ENCODE results near the gene ANTXR1.

Gene ANTXR1

DNA sequence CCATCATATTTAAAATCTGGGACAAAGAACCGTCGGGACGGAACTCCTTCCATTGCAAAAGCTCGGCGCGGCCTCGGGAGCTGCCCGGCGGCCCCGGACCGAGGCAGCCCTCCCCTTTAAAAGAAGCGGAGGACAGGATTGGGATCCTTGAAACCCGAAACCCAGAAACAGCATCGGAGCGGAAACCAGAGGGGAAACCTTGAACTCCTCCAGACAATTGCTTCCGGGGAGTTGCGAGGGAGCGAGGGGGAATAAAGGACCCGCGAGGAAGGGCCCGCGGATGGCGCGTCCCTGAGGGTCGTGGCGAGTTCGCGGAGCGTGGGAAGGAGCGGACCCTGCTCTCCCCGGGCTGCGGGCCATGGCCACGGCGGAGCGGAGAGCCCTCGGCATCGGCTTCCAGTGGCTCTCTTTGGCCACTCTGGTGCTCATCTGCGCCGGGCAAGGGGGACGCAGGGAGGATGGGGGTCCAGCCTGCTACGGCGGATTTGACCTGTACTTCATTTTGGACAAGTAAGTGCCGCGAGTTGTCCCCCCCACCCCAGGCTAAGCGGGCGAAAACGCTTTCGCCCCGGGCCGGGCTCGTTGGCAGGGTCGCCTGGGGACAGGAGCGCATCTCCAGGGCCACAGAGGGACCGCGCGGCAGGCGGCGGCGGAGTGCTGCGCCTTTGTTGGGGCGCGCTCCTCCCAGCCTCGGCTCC is at the start of gene ANTXR1:
Gene ANTXR1 (plus strand): TSS at position 38 of the 698 bp plus-strand sequence. CDS start 321 bp downstream, at position 359.
- DNase-seq (ENCODE audit: low read depth in 2 of 2): no peak

DNA sequence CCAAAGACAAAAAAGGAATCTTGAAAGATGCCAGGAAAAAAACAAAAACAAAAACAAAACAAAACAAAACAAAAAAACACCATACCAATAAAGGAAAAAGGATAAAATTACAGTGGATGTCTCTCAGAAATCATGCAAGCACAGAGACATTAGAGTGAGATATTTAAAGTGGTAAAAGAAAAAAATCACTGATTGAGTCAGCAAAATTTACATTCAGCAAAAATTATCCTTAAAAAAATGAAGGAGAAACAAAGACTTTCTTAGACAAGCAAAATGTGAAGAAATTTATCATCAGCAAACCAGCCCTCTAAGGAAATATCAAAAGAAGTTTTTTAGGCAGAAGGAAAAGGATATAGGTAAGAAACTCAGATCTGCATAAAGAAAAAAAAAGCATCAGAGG is 48.7 kb upstream of the ANTXR1 start:
- no peak for DNase-seq (ENCODE audit: low read depth in 2 of 2)

DNA sequence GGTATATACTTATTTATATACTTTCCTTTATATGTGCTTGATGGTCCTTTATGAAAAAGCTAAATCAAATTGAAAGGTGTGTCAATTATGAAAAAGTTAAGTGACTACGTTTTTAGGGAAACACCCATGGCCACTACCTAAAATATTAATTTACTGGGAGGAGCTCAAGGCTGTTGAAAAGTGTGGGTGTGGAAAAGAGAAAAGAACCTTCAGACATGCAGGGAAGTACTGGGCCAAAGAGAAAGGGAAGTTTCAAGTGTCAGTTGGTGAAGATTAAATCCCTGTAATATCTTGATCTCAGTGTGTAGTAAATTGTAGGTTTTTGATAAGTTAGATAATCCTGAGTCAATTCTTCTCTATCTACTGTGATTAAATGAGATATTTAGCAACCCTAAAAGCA is 44.8 kb upstream of the ANTXR1 start:
- no peak for DNase-seq (ENCODE audit: low read depth in 2 of 2)

DNA sequence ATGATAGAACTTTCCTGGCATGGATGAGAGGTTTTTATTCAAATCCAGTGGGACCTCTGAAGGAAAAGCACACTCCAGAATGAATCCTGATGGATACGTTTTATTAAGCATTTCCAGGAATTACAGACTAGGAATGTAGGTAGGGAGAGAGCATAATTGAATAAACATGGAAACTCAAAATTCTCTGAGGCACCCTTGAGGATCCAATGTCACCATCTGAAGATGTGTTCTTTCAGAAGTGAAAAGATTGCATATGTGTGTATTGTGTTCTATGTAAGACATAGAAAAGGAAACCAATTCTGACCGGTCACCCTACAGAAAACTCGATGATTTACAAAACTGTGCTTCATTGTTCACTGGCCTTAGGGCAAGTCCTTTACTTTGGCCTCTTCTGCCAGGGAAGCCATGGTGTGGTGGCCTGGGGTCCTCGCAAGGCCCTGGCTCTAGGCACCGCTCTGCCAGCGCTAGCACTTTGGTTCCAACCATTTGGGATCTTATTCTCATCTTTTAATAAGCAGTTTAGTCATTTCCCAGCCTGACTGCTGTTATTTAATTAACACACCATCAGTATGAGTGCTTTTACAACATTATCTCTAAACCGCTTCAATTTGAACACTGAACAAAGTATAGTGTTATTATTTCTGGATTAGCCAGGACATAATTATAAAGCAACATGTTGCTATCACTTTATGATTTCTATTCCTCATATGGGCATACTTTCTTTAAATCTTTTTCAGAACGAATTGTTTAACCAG is 43.1 kb upstream of the ANTXR1 start:
- DNase-seq (ENCODE audit: low read depth in 2 of 2): no peak

DNA sequence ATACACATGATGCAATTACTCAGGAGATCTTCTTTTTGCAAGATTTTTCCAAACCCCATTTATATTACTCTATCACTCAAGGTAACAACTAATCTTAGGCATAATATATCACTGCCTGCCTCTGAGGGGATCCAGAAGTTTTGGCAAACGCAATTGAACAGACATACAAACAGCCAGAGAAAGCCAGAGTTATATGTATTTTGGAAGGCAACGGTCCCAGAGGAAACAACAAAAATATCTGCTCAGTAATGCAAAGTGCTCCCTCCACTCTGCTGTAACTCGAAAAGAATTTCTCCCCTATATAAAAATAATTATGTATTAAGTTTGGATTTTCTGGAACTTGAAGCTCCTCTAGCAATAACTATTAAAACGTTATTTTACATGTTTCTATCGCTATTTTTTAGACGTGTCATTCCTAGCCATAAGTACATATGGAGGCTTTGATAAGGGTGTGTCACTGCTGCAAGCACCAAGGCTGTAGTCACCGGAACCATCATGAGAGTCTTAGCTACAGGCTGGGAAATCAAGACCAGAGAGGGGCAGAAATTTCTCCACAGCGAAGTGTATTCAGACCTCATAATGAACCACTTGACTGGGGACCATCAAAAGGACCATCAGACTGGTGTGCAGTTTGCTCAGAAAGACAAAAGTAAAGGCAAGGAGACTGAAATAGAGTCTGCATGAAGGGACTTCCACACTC is 42.3 kb upstream of the ANTXR1 start:
- DNase-seq (ENCODE audit: low read depth in 2 of 2): no peak

DNA sequence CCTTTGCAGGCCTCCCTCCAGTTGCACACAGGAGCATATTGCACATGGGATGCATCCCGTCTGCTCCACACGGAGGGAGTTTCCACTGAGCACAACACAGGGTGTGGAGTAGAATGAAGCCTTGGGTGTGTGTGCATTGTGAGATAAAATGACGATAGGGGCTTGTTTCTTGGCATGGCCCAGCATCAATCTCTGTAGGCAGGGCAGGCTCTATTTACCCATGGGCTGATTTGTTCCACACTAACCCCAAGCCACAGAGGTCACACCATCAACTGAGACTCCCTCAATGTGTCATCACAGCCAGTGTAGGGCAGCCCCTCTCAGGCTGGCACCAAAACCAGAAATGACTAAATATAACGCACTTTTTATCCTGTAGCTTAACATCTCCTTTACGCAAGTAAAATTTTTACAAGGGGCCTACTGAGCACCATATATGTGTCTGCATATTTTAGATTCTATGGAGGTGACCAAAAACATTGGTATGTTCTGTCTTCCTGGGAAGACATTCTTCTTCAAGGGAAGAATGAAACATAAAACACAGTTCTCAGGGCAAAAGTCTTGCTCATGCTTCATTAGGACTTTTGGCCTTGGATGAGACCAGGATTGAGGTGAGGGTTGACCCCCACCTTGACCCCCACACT is 41.3 kb upstream of the ANTXR1 start:
- no peak for DNase-seq (ENCODE audit: low read depth in 2 of 2)

DNA sequence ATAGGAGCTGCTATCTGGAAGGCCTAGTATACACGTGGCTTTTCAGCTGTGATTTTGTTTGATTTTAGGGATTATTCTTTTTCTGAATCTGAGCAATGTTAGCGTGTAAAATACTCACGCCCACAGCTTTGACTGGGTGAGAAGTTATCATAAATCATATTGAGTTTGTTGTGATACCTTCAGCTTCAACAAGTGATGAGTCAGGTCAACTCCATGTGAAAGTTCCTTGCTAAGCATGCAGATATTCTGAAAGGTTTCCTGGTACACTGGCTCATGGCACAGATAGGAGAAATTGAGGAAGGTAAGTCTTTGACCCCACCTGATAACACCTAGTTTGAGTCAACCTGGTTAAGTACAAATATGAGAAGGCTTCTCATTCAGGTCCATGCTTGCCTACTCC is 38.7 kb upstream of the ANTXR1 start, which contains the start of gene GKN1:
Gene GKN1 (plus strand): TSS at position 386 of the 400 bp plus-strand sequence. CDS start 42 bp downstream, outside the sequence.
- no peak for DNase-seq (ENCODE audit: low read depth in 2 of 2)

DNA sequence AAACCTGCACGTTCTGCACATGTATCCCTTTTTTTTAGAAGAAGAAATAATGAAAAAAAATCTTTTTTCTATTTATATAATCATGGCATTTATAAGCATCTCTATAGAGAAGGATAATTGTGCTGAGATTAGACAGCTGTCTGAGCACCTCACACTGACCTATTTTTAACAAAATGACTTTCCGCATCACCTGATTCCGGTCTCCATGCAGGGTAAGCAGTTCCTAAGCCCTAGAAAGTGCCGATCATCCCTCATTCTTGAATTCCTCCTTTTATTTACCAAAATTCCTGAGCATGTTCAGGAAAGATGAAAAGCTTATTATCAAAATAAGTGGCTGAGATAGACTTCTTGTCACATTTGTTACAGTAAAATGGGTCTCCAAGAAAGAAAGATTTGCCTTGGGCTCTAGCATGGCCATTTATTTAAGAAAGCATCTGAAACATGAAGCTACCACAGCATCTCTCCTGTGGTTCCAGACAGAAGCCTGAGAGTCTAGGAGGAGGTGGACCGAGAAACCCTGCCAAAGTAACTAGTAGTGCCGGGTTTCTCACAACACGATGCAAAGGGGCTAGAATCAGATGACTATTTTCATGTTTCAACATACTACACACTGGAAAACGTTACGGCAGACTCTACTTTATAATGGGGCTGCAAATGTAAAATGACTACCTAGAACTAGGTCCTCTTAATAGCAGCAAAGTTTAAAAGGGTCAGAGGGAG is 37.9 kb upstream of the ANTXR1 start:
- no peak for DNase-seq (ENCODE audit: low read depth in 2 of 2)

DNA sequence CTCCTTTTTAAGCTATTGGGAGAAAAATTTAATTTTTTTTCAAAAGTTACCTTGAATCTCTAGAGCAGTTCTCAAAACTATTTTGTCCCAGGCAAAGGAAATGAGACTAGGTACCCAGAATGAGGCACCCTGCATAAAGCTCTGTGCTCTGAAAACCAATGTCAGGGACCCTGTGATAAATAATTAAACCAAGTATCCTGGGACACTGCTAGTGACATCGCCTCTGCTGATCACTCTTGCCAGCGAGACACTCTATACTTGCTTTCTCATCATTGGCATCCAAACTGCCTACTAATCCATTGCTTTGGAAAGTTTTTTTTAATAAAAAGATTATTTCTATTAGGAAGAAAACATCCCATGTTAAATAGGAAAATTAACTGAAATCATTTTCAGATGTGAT is 37.1 kb upstream of the ANTXR1 start:
- DNase-seq (ENCODE audit: low read depth in 2 of 2): no peak

DNA sequence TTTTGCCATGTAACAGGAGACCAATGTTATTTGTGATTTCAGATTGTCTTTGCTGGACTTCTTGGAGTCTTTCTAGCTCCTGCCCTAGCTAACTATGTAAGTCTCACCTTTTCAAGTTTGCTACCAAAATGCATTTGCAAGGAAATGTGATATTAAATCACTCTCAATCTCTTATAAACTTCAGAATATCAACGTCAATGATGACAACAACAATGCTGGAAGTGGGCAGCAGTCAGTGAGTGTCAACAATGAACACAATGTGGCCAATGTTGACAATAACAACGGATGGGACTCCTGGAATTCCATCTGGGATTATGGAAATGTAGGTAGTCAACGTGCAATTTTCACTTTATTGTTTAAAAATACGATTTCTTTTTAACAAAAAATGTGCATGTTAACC is 35.5 kb upstream of the ANTXR1 start:
- DNase-seq (ENCODE audit: low read depth in 2 of 2): no peak

DNA sequence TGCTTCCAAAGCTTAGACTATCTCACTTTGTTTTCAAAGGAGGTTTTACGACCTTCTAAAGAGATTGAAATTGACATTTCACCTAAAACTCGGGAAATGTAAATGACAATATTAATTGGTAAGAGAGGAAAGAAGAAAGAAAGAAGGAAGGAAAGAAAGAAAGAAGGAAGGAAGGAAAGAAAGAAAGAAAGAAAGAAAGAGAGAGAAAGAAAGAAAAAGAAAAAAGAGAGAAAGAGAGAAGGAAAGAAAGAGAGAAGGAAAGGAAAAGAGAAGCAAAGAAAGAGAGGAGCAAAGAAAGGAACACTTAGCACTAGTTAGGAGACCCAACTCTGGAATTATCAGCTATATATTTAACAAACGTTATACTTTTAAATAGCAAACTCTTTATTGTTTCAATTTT is 34.9 kb upstream of the ANTXR1 start:
- DNase-seq (ENCODE audit: low read depth in 2 of 2): no peak

DNA sequence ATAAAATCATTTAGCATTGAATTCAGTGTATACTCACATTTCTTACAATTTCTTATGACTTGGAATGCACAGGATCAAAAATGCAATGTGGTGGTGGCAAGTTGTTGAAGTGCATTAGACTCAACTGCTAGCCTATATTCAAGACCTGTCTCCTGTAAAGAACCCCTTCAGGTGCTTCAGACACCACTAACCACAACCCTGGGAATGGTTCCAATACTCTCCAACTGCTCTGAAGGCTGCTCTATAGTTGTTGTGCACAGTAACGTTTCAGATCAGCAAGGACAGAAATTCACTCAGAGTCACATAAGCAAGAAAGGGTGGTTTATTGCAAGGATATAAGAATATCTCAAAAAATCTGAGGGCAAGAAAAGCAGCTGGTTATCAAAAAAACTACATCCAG is 32.0 kb upstream of the ANTXR1 start:
- DNase-seq (ENCODE audit: low read depth in 2 of 2): no peak

DNA sequence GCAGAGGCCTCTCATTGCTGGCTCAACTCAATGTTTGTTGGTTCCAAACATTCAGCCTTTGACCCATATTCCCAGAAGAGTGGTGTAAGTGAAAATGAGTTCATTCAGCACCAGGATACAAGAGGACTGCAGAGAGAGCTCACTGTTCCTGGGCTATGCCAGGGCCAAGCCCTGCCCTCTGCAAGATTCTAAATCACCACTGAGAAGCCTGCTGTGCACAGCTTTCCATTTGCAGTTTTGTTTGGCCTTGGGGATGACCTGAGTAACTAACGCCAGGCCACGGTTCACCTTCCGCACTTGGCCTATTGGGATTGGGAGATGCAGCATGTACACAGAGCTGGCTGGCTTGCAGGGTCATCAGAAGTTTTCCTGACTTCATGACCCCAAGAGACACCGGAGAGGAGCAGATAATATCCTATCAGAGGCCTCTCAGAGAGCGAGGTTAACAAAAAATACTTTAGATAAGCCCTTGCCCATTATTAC is 25.9 kb upstream of the ANTXR1 start:
- DNase-seq (ENCODE audit: low read depth in 2 of 2): no peak

DNA sequence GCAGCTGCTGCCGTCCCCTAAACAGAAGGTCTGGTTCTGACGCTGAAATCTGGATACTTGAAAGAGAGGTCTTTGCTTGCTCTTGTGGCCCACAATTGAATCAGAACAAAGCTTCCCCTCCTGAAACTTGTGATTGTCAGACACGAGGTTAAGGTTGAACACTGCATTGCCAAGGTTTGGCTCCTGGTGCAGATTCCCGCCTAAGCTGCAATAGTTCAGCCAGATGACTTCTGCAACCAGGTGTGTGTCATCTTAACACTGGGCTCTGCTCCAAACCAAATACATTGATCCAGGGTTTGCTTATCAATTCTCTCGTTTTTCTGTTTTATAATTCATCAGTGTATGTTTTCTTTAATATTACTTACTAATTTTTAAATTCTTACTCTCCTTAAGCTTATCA is 23.9 kb upstream of the ANTXR1 start:
- no peak for DNase-seq (ENCODE audit: low read depth in 2 of 2)

DNA sequence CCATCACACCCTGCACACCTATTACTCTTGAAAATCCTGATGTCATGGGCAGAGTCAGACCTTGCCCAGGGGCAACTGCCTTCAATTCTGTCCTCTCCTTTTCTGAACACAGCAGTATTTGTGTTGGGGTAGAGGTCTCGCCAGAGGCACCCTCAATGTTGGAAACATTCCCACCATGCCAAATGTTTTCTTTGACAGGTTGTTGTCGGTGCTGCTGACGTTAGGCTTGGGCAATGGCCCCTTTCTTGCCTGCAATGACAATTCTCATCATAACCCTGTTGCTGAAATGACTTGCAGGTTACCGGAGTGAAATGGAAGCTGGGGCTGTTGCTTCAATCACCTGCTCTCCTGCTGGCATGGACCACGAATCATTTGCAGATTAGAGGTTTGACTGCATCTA is 20.6 kb upstream of the ANTXR1 start:
- DNase-seq (ENCODE audit: low read depth in 2 of 2): no peak

DNA sequence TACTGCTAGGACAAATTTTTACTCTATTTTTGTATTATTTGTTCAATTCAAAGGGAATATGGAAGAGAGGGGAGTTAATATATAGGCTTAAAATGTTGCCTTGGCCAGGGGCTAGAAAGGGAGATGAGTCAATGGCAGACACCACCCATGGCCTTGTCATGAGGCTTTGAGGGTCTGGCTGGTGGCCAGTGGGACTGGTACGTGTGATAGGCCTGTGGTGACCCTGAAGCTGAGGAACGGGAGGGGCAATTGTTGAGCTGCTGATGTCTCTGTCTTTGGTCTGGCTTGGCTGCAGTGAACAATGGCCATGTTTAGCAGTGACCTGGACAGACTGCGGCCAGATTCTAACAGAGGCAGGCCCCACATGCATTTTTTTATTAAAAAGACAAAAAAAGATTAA is 20.0 kb upstream of the ANTXR1 start:
- no peak for DNase-seq (ENCODE audit: low read depth in 2 of 2)

DNA sequence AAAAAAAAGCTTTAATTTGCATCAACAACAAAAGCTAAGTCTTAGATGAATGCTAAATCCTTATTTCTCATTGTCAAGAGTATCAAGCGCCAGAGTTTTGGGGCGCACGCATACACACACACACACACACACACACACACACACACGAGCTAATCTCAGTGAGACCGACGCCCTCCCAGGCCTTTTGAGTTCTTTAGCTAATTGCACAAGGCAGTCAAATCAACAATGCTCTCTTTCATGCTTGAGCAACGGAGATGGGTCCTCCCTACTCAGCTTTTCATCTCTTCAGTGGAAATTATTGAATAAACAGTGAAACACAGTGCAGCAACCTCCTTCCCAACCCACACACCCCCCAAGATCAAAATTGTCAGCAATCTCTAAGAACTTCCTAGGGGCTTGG is 19.3 kb upstream of the ANTXR1 start:
- DNase-seq (ENCODE audit: low read depth in 2 of 2): no peak

DNA sequence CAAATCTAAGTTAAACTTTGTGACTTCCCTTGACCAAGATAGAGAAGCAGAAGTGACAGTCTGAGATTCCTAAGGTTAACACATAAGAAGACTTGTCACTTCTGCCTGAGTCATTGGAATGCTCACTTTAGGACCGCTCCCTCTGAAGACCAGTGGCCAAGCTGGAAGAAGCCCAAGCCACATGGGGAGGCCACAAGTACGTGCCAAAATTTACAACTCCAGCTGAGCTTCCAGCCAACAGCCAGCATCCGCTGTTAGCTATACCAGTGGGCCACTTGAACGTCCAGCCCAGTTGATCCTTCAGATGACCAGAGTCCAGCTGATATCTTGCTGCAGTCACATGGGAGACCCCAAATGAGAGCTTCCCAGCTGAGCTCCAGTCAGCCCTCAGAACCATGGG is 18.1 kb upstream of the ANTXR1 start:
- no peak for DNase-seq (ENCODE audit: low read depth in 2 of 2)

DNA sequence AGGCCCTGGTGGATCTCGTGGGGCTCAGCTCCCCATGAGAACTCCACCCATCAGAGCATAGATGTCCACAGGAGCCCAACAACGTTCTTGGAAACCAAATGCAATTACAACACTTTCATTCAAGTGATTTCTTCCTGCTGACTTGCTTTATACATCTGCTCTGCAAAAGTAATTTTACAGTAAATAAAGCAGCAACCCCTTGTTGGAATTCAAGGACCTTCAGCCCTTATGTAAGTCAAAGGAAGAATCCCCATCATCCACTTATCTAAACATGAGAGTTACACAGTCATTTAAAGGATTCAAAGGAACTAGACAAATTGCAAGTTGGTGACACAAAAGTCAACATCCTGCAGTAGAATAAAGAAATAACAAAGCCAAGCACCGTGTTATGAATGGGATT is 17.1 kb upstream of the ANTXR1 start:
- DNase-seq (ENCODE audit: low read depth in 2 of 2): no peak

DNA sequence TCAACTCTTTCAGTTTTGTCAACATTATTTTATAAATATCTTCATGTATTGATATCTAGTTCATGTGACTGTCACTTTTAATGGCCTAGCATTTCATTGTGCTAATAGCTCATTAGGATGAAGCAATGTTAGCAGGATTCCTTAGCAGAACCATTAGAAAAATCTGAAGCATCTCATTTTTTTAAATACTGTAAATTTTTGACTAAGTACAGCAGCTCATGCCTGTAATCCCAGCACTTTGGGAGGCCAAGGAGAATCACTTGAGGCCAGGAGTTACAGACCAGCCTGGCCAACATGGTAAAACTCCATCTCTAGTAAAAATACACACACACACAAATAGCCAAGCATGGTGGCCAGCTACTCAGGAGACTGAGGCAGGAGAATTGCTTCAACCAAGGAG is 15.6 kb upstream of the ANTXR1 start:
- DNase-seq (ENCODE audit: low read depth in 2 of 2): no peak

DNA sequence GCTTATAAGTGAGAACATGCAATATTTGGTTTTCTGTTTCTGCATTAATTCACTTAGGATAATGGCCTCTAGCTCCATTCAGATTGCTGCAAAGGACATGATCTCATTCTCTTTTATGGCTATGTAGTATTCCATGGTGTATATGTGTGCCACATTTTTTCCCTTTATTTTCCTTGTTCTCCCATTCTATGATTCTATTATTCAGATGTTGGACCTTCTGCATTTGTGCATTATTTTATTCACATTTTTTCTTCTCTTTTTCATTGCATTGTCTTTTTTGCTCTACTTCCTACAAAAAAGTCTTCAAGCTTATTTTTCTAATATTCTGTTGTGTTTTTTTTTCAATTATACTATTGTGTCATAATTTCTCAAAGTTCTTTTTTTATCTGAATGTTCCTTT is 11.1 kb upstream of the ANTXR1 start:
- no peak for DNase-seq (ENCODE audit: low read depth in 2 of 2)

DNA sequence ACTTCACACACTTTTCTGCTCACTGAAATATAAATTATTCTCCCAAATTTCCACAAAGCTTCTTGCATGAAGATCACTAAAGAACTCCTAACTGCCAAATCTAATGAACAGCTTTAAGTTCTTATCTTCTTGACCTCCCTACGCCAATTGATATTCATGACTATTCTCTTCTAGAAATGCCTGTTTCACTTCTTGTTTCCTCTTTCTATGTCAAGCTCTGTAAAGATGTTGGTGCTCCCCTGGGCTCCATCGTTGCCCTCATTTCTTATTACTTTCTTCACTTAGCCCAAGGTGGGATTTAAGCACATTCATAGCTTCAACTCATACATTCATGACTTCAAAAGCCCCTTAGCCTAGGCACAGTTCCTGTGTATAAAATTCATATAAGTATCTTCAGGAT is 9.2 kb upstream of the ANTXR1 start:
- DNase-seq (ENCODE audit: low read depth in 2 of 2): no peak

Data from stimulated activated CD4-positive, alpha-beta T cell treated with anti-CD3 and anti-CD28 coated beads, Interleukin-1b, Interleukin-23, amount 100 ng/mL, for 1 hour (primary cell).